Stomach smooth muscle (tissue), 2 donors: ENCODE data around the gene HAGH.

Experiments
- H3K27ac ChIP-seq: one replicate; pipeline ENCODE4 v1.7.0; 2013; ENCODE audit warnings: mild to moderate bottlenecking, low read length, inconsistent platforms
- H3K27me3 ChIP-seq, 2 donors: one replicate each; pipeline ENCODE4 v1.7.0; 2013; ENCODE audit warnings: low read length in 2 of 2; ENCODE audit not compliant: insufficient read depth in 2 of 2, control insufficient read depth in 1 of 2
- H3K36me3 ChIP-seq, 2 donors: one replicate each; pipeline ENCODE4 v1.7.0; 2013; ENCODE audit warnings: low read length in 2 of 2; ENCODE audit not compliant: control insufficient read depth in 2 of 2, insufficient read depth in 2 of 2
- H3K4me1 ChIP-seq: one replicate; pipeline ENCODE4 v1.7.0; 2013; ENCODE audit warnings: low read length; ENCODE audit not compliant: control insufficient read depth, insufficient read depth
- H3K4me3 ChIP-seq, 2 donors: one replicate each; pipeline ENCODE4 v1.7.0; 2013; ENCODE audit warnings: low read length in 2 of 2
- H3K9ac ChIP-seq, 2 donors: one replicate each; pipeline ENCODE4 v1.7.0; 2013; ENCODE audit warnings: low read length in 2 of 2, mild to moderate bottlenecking in 1 of 2
- H3K9me3 ChIP-seq, 2 donors: one replicate each; pipeline ENCODE4 v1.7.0; 2013; ENCODE audit warnings: low read length in 2 of 2; ENCODE audit not compliant: control insufficient read depth in 2 of 2
- donor health status: healthy.
- donor health status: Pancreatic carcinoma.

Gene HAGH

GRCh38 chr16:1859650-1860049, 33.0 kb upstream of the HAGH start:
- Histone ChIP-seq H3K27ac (no peak overlapping the region), H3K9me3 (no peaks in the 10 kb centered on the region), H3K4me1 (no peaks in the 10 kb centered on the region), H3K36me3 (no peaks in the 10 kb centered on the region), H3K27me3 (peaks cover 14 to 24% of the 10 kb centered on the region in 2 donors), H3K4me3 (no peak overlapping the region), H3K9ac (no peak overlapping the region)

DNA sequence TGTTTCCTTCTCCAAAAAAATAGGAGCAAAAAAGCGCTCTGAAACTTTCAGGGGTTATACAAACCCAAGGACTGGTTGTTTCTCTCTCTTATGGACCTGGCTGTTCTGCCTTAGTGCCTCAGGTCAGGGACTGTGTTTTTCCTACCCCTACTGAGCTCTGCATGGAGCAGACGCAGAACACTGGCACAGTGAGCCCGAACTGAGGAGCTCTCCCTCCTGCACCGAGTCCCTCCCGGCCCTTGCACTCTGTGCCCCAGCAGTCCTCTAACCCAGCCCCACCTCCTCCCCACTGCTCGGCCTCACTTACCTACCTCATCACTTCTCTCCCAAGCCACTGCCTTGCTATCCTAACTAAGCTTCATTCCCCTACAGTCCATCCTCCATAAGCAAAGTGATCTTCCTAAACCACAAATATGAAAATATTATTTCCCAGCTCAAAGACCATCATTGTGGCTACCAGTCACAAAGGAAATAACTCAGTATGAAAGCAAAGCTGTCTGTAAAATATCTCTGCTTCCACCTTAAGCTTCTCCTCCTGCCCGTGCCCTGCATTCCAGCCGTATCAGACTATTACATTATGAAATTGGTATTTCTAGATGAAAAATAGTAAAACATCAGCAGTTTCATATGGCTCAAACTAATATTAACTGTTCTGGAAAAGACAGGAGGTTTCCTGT, 31.7 kb upstream of the HAGH start:
- Histone ChIP-seq H3K36me3 (no peaks in the 10 kb centered on the region), H3K4me1 (no peaks in the 10 kb centered on the region), H3K9ac (no peak overlapping the region), H3K4me3 (no peak overlapping the region), H3K27ac (no peak overlapping the region), H3K27me3 (peaks cover 9 to 20% of the 10 kb centered on the region in 2 donors), H3K9me3 (no peaks in the 10 kb centered on the region)

DNA sequence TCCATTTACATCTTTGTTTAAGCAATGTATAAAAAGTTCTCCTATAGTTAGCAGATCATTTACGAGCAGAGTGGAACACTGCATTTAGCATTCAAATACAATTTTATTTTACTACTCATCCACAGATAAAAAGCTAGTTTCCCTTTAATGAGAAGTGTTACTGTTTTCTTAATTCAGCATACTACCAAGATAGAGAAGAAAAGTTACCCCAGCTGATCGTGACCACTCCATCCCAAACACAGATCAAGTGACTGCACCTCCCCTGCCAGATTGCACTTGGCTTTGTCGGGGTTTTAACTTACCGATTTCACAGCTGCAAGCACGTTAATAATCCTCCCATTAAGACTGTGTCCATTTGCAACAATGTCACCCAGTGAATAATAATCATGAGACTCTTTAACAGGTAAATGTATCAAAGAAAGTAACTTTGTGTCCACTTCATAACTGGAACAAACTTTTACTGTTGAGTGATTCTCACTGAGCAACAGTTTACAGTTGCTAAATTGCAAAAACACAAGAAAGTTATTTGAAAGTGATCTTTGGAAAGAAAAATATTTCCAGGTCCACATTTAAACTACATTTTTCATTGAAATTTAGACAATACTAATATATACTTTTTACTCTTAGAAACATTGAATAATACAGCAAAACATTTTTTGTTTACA, 30.9 kb upstream of the HAGH start:
- no peak overlapping the region for H3K9ac ChIP-seq
- H3K27me3 ChIP-seq = peaks cover 9 to 18% of the 10 kb centered on the region in 2 donors

GRCh38 chr16:1851793-1852192, 25.2 kb upstream of the HAGH start:
- no peaks in the 10 kb centered on the region for H3K4me1 ChIP-seq
- peaks cover 0 to under 1% of the 10 kb centered on the region in 2 donors for H3K27me3 ChIP-seq
- H3K4me3 ChIP-seq = no peak overlapping the region
- H3K36me3 ChIP-seq = no peaks in the 10 kb centered on the region
- no peak overlapping the region for H3K27ac ChIP-seq
- no peak overlapping the region for H3K9ac ChIP-seq
- H3K9me3 ChIP-seq = no peaks in the 10 kb centered on the region

More for the DNA sequence above, 30.9 kb upstream of the HAGH start:
- H3K27ac ChIP-seq = no peak overlapping the region
- no peaks in the 10 kb centered on the region for H3K4me1 ChIP-seq
- no peaks in the 10 kb centered on the region for H3K9me3 ChIP-seq
- H3K4me3 ChIP-seq = no peak overlapping the region
- H3K36me3 ChIP-seq = no peaks in the 10 kb centered on the region

DNA sequence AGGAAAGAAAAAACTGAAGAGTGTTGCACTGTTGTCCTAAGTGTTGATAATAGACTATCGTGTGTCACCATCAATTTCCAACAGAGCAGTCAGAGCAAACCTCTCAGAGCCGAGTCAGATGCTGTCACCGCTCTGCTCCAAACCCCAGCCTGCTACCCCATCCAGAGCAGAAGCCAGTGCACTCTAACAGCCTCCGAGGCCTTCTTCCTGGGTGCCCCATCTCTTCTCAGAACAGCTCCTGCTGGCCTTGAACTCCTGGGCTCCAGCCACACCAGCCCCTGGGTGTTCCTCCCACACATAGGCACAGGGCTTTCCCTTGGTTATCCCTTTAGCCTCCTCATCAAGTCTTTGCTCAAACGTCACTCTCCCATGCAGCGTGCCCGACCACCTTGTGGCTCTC, 24.4 kb upstream of the HAGH start:
- no peaks in the 10 kb centered on the region for H3K9me3 ChIP-seq
- H3K27me3 ChIP-seq = no peaks in the 10 kb centered on the region
- H3K4me1 ChIP-seq = no peaks in the 10 kb centered on the region
- H3K36me3 ChIP-seq = no peaks in the 10 kb centered on the region
- no peak overlapping the region for H3K9ac ChIP-seq
- no peak overlapping the region for H3K27ac ChIP-seq
- no peak overlapping the region for H3K4me3 ChIP-seq

DNA sequence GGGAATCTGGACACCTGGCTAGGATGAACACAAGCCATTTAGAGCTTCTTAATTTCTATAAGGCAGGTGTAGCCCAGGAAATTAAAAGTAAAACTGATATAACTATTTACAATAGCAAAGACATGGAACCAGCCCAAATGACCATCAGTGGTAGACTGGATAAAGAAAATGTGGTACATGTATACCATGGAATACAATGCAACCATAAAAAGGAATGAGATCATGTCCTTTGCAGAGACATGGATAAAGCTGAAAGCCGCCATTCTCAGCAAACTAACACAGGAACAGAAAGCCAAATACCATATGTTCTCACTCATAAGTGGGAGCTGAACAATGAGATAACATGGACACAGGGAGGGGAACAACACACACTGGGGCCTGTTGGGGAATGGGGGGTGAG, 19.8 kb upstream of the HAGH start:
- Histone ChIP-seq H3K36me3 (no peaks in the 10 kb centered on the region), H3K27ac (no peak overlapping the region), H3K4me1 (no peaks in the 10 kb centered on the region), H3K27me3 (no peaks in the 10 kb centered on the region), H3K4me3 (no peak overlapping the region), H3K9me3 (no peaks in the 10 kb centered on the region), H3K9ac (no peak overlapping the region)

DNA sequence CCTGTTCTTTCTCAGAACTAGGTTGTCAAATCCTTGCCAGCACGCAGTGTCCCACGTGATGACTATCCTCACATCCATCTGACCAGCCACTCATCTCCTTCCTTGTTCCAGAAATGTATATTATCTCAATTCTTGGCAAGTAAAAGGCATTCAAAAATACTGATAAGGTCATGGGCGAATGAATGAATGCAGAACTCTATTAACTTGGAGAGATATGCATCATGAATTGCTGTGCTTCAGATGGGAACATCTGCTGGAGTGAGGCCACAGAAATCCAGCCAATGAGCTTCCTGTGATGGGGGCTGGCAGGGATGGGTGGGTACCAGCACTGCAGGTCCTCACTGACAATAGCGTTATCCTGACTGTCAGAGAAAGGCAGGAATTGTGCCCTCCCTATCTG, 19.4 kb upstream of the HAGH start:
- no peaks in the 10 kb centered on the region for H3K9me3 ChIP-seq
- no peaks in the 10 kb centered on the region for H3K4me1 ChIP-seq
- no peaks in the 10 kb centered on the region for H3K36me3 ChIP-seq
- H3K27me3 ChIP-seq = no peaks in the 10 kb centered on the region
- no peak overlapping the region for H3K4me3 ChIP-seq
- H3K9ac ChIP-seq = no peak overlapping the region
- no peak overlapping the region for H3K27ac ChIP-seq

- Histone ChIP-seq H3K27ac (no peak overlapping the region), H3K9me3 (no peaks in the 10 kb centered on the region), H3K36me3 (peaks cover 0 to 4% of the 10 kb centered on the region in 2 donors), H3K27me3 (no peaks in the 10 kb centered on the region), H3K4me1 (no peaks in the 10 kb centered on the region), H3K4me3 (no peak overlapping the region), H3K9ac (no peak overlapping the region)
These were observed 12.9 kb upstream of the HAGH start for GRCh38 chr16:1839554-1839953.

DNA sequence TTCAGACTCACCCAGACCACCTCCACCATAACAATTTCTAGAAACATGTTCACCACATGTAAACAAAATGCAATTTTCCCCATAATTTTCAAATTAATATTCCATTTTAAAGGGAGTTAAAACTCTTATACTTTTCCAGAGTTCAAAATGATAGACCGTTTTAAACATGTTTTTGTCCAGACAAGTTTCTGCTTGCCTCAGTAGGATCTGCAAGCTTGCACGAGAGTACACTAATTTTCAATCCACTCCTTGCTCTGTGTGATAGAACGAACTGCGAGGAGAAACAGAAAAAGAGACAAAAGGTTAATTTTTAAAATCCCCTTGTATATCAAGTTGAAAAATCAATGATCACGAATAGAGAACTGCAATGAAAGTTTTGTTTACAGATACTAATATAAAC, 7.5 kb upstream of the HAGH start:
- Histone ChIP-seq H3K27me3 (no peaks in the 10 kb centered on the region), H3K4me1 (peaks cover 6% of the 10 kb centered on the region), H3K4me3 (no peak overlapping the region), H3K9ac (no peak overlapping the region), H3K36me3 (peaks cover 5 to 10% of the 10 kb centered on the region in 2 donors), H3K27ac (no peak overlapping the region), H3K9me3 (no peaks in the 10 kb centered on the region)

GRCh38 chr16:1832838-1833454, 6.3 kb upstream of the HAGH start:
- no peak overlapping the region for H3K4me3 ChIP-seq
- H3K9ac ChIP-seq = no peak overlapping the region

More at GRCh38 chr16:1832838-1833454, 6.3 kb upstream of the HAGH start:
- Histone ChIP-seq H3K27me3 (no peaks in the 10 kb centered on the region), H3K9me3 (no peaks in the 10 kb centered on the region), H3K27ac (no peak overlapping the region), H3K36me3 (peaks cover 5 to 10% of the 10 kb centered on the region in 2 donors), H3K4me1 (peaks cover 12% of the 10 kb centered on the region)
